GM23338 (cell line): ENCODE measurements around the gene FAT1. TPM values are rescaled to one million over a fixed set of nuclear protein-coding genes. Genes with fewer than 3 reads are reported as not detected.

Experiments used
- ATAC-seq: fragments of 200-7000 bp; cut with Tn5 transposase; 3 replicates; pipeline ENCODE4 v1.9.1; 2020
- DNase-seq: peaks from one replicate; pipeline ENCODE4 v3.0.0-alpha.2; 2015; ENCODE audit warnings: low spot score
- H2AFZ ChIP-seq: fragments of 200-600 bp; sonication (generic); 2 replicates; pipeline ENCODE4 v1.8.0; 2016; ENCODE audit warnings: antibody characterized with exemption, mild to moderate bottlenecking, moderate library complexity
- H3F3A ChIP-seq: fragments of 200-600 bp; sonication (generic); replicated peaks from 2 replicates; pipeline ENCODE4 v1.8.0; 2017; ENCODE audit warnings: antibody characterized with exemption, mixed run types, low read depth
- H3K27ac ChIP-seq: fragments of 200-600 bp; sonication (generic); 2 replicates; pipeline ENCODE4 v1.6.1; 2016; ENCODE audit warnings: low read depth
- H3K27me3 ChIP-seq: fragments of 200-600 bp; sonication (generic); 2 replicates; pipeline ENCODE4 v1.8.0; 2016; ENCODE audit warnings: mild to moderate bottlenecking, mixed run types, moderate library complexity; ENCODE audit not compliant: insufficient read depth
- H3K36me3 ChIP-seq: fragments of 200-600 bp; sonication (generic); 2 replicates; pipeline ENCODE4 v1.8.0; 2016; ENCODE audit warnings: mild to moderate bottlenecking; ENCODE audit not compliant: insufficient read depth
- H3K4me1 ChIP-seq: fragments of 200-600 bp; sonication (generic); 2 replicates; pipeline ENCODE4 v1.8.0; 2016; ENCODE audit warnings: mild to moderate bottlenecking, moderate library complexity; ENCODE audit not compliant: insufficient read depth
- H3K4me2 ChIP-seq: fragments of 200-600 bp; sonication (generic); 2 replicates; pipeline ENCODE4 v1.7.1; 2017; ENCODE audit warnings: mixed run types
- H3K4me3 ChIP-seq: fragments of 200-600 bp; sonication (generic); 2 replicates; pipeline ENCODE4 v1.6.1; 2016; ENCODE audit warnings: mixed run types
- H3K79me2 ChIP-seq: fragments of 200-600 bp; sonication (generic); replicated peaks from 2 replicates; pipeline ENCODE4 v1.8.0; 2017; ENCODE audit warnings: mild to moderate bottlenecking; ENCODE audit not compliant: insufficient read depth
- H3K9me2 ChIP-seq: fragments of 200-600 bp; sonication (generic); 2 replicates; pipeline ENCODE4 v1.8.0; 2017; ENCODE audit not compliant: insufficient read depth
- H4K20me1 ChIP-seq: fragments of 200-600 bp; sonication (generic); replicated peaks from 2 replicates; pipeline ENCODE4 v1.8.0; 2017; ENCODE audit warnings: mild to moderate bottlenecking; ENCODE audit not compliant: insufficient read depth
- H3K27ac Mint-ChIP-seq: 2 replicates; pipeline ENCODE4 v1.8.0; 2020; ENCODE audit warnings: inconsistent platforms, mild to moderate bottlenecking, moderate library complexity, mixed read lengths
- H3K27me3 Mint-ChIP-seq: 3 replicates; pipeline ENCODE4 v1.8.0; 2022; ENCODE audit warnings: low read depth, mild to moderate bottlenecking, moderate library complexity, mixed read lengths, inconsistent platforms; ENCODE audit not compliant: insufficient read depth, poor library complexity
- H3K36me3 Mint-ChIP-seq: 3 replicates; pipeline ENCODE4 v1.8.0; 2021; ENCODE audit warnings: low read depth, mild to moderate bottlenecking, inconsistent platforms, moderate library complexity, mixed read lengths
- H3K4me1 Mint-ChIP-seq: 3 replicates; pipeline ENCODE4 v1.8.0; 2020; ENCODE audit warnings: mild to moderate bottlenecking, inconsistent platforms, mixed read lengths
- H3K4me3 Mint-ChIP-seq: 3 replicates; pipeline ENCODE4 v1.8.0; 2021; ENCODE audit warnings: moderate library complexity, mild to moderate bottlenecking, inconsistent platforms, mixed read lengths
- H3K9me3 Mint-ChIP-seq: 3 replicates; pipeline ENCODE4 v1.8.0; 2020; ENCODE audit warnings: moderate library complexity, mild to moderate bottlenecking, inconsistent platforms, mixed read lengths
- CREB1 ChIP-seq: fragments of 250-450 bp; sonication (Bioruptor Pico); IDR thresholded peaks from 2 replicates; pipeline ENCODE4 v1.5.0; 2020; ENCODE audit warnings: low read depth, mild to moderate bottlenecking, moderate library complexity
- JUNB ChIP-seq: IDR thresholded peaks from one replicate; pipeline ENCODE4 v1.6.1; 2016; ENCODE audit warnings: antibody characterized with exemption; ENCODE audit not compliant: unreplicated experiment
- POLR2AphosphoS5 ChIP-seq: IDR thresholded peaks from 2 replicates; pipeline ENCODE4 v1.6.1; 2016; ENCODE audit warnings: antibody characterized with exemption, low read depth
- ZNF331 ChIP-seq: fragments of 250-450 bp; sonication (Bioruptor Pico); IDR thresholded peaks from 2 replicates; pipeline ENCODE4 v1.5.0; 2020; ENCODE audit warnings: low read depth, mild to moderate bottlenecking, moderate library complexity
- polyA plus RNA-seq: library from polyadenylated mRNA; unstranded; fragments of >200 nt; fragmentation: Nextera tagmentation; extraction: Ambion mirVana; gene quantifications from 2 replicates; pipeline ENCODE4 v1.2.1, GENCODE V29; 2016
- total RNA-seq: library from RNA; depleted of rRNA; stranded (reverse); fragments of >200 nt; shearing (Covaris generic); gene quantifications from 2 replicates; pipeline ENCODE4 v1.2.3, GENCODE V29; 2014
- TF ChIP-seq, protein P1 (sequence below), 2 experiments: fragments of 200-600 bp in 1 of 2; sonication (generic) in 1 of 2; conservative IDR thresholded peaks; 2 replicates each; pipeline versions ENCODE4 v1.5.1 to v1.6.1; 2016 to 2017; ENCODE audit warnings: antibody characterized with exemption in 2 of 2, low read depth in 2 of 2, mild to moderate bottlenecking in 2 of 2, moderate library complexity in 1 of 2
- TF ChIP-seq, protein P2 (sequence below): IDR thresholded peaks from one replicate; pipeline ENCODE4 v1.6.1; 2018; ENCODE audit warnings: antibody characterized with exemption; ENCODE audit not compliant: unreplicated experiment
- TF ChIP-seq, protein P3 (sequence below): IDR thresholded peaks from 2 replicates; pipeline ENCODE4 v1.6.1; 2016; ENCODE audit warnings: antibody characterized with exemption

Gene FAT1
- total and polyA plus RNA-seq, 2 experiments from 2014 or later = 37.6 to 137 TPM

DNA sequence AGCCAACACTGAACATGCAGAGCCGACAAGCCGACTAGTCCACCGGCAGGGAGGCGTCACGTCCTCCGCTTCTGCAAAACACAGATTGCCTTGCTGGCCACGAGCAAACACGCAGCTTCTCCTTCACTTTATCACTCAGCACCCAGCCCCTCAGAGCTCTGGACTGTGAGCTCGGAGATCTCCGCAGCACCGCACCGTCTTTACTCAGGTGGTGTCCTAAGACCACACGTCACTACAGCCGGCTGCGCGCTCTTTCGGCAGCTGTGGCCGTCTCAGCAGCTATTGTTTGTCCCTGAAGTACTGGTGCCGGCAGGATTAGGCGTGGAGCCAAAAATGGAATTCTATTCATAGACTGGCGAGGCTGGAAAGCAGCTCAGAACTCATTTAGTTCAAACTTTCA is 72.0 kb downstream of the FAT1 start:
- no peaks in the 10 kb centered on the region for H3K9me2 ChIP-seq
- H3K27me3 Mint-ChIP-seq = peaks cover 5% of the 10 kb centered on the region
- peaks cover 39% of the 10 kb centered on the region for H3K4me1 ChIP-seq
- no peaks in the 10 kb centered on the region for H4K20me1 ChIP-seq
- no peaks in the 10 kb centered on the region for H3F3A ChIP-seq
- no peak overlapping the region for H3K4me2 ChIP-seq
- peaks cover 23% of the 10 kb centered on the region; the same call in 2 of the 3 replicates for H3K36me3 Mint-ChIP-seq
- no peak overlapping the region for H3K4me3 Mint-ChIP-seq
- ATAC-seq (peak; percentile 40; the same call in 2 of the 3 replicates), DNase-seq (peak; percentile 33)
- no peak overlapping the region for H3K27ac ChIP-seq
- H3K36me3 ChIP-seq = no peaks in the 10 kb centered on the region; the same call in 1 of the 2 replicates
- H3K27ac Mint-ChIP-seq = peak overlapping the region; percentile 21
- H3K9me3 Mint-ChIP-seq = no peaks in the 10 kb centered on the region; the same call in 2 of the 3 replicates
- peaks cover 35% of the 10 kb centered on the region for H3K79me2 ChIP-seq
- no peak overlapping the region for H3K4me3 ChIP-seq
- no peak for TF ChIP-seq JUNB
- TF ChIP-seq, protein P1, sequence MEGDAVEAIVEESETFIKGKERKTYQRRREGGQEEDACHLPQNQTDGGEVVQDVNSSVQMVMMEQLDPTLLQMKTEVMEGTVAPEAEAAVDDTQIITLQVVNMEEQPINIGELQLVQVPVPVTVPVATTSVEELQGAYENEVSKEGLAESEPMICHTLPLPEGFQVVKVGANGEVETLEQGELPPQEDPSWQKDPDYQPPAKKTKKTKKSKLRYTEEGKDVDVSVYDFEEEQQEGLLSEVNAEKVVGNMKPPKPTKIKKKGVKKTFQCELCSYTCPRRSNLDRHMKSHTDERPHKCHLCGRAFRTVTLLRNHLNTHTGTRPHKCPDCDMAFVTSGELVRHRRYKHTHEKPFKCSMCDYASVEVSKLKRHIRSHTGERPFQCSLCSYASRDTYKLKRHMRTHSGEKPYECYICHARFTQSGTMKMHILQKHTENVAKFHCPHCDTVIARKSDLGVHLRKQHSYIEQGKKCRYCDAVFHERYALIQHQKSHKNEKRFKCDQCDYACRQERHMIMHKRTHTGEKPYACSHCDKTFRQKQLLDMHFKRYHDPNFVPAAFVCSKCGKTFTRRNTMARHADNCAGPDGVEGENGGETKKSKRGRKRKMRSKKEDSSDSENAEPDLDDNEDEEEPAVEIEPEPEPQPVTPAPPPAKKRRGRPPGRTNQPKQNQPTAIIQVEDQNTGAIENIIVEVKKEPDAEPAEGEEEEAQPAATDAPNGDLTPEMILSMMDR (conservative IDR thresholded peaks at IDR 0.05; ENCODE audit: low read depth in 2 of 2) = no peak
- TF ChIP-seq, protein P2, sequence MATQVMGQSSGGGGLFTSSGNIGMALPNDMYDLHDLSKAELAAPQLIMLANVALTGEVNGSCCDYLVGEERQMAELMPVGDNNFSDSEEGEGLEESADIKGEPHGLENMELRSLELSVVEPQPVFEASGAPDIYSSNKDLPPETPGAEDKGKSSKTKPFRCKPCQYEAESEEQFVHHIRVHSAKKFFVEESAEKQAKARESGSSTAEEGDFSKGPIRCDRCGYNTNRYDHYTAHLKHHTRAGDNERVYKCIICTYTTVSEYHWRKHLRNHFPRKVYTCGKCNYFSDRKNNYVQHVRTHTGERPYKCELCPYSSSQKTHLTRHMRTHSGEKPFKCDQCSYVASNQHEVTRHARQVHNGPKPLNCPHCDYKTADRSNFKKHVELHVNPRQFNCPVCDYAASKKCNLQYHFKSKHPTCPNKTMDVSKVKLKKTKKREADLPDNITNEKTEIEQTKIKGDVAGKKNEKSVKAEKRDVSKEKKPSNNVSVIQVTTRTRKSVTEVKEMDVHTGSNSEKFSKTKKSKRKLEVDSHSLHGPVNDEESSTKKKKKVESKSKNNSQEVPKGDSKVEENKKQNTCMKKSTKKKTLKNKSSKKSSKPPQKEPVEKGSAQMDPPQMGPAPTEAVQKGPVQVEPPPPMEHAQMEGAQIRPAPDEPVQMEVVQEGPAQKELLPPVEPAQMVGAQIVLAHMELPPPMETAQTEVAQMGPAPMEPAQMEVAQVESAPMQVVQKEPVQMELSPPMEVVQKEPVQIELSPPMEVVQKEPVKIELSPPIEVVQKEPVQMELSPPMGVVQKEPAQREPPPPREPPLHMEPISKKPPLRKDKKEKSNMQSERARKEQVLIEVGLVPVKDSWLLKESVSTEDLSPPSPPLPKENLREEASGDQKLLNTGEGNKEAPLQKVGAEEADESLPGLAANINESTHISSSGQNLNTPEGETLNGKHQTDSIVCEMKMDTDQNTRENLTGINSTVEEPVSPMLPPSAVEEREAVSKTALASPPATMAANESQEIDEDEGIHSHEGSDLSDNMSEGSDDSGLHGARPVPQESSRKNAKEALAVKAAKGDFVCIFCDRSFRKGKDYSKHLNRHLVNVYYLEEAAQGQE = no peak
- no peak for TF ChIP-seq POLR2AphosphoS5
- no peak for TF ChIP-seq CREB1
- TF ChIP-seq, protein P3, sequence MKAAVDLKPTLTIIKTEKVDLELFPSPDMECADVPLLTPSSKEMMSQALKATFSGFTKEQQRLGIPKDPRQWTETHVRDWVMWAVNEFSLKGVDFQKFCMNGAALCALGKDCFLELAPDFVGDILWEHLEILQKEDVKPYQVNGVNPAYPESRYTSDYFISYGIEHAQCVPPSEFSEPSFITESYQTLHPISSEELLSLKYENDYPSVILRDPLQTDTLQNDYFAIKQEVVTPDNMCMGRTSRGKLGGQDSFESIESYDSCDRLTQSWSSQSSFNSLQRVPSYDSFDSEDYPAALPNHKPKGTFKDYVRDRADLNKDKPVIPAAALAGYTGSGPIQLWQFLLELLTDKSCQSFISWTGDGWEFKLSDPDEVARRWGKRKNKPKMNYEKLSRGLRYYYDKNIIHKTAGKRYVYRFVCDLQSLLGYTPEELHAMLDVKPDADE = no peak
- H3K27me3 ChIP-seq = no peaks in the 10 kb centered on the region
- H2AFZ ChIP-seq = no peak overlapping the region
- H3K4me1 Mint-ChIP-seq = peaks cover 55% of the 10 kb centered on the region

DNA sequence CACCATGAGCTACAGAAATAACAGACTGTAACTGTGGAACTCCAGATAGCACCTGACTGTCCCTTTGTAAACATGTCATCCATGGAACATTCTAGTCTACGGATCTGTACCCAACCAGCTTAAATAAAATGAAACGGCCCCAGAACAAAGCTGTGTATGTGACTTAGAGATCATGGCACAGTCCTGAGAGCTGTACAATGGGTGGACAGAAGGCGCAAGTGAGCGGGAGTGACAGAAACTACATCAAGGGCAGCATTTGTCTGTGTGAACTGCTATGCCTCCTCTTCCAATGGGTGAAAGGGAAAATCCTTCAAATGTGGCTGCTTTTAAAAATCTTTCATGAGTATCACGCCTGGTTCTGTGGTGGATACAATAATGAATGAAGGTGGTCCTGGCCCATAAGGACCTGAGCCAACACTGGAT is 72.5 kb downstream of the FAT1 start:
- peaks cover 5% of the 10 kb centered on the region for H3K27me3 Mint-ChIP-seq
- H4K20me1 ChIP-seq = no peaks in the 10 kb centered on the region
- no peak overlapping the region for H3K4me3 ChIP-seq
- H2AFZ ChIP-seq = no peak overlapping the region
- no peak for DNase-seq
- H3K27ac ChIP-seq = no peak overlapping the region
- H3F3A ChIP-seq = no peaks in the 10 kb centered on the region
- H3K4me2 ChIP-seq = no peak overlapping the region
- peaks cover 57% of the 10 kb centered on the region for H3K4me1 Mint-ChIP-seq
- H3K4me1 ChIP-seq = peaks cover 43% of the 10 kb centered on the region
- peaks cover 31% of the 10 kb centered on the region for H3K79me2 ChIP-seq
- no peaks in the 10 kb centered on the region; the same call in 1 of the 2 replicates for H3K36me3 ChIP-seq
- no peak for TF ChIP-seq ZNF331
- no peaks in the 10 kb centered on the region for H3K9me2 ChIP-seq
- H3K27ac Mint-ChIP-seq = peak overlapping the region; percentile 21
- H3K9me3 Mint-ChIP-seq = no peaks in the 10 kb centered on the region; the same call in 2 of the 3 replicates
- peaks cover 23% of the 10 kb centered on the region; the same call in 2 of the 3 replicates for H3K36me3 Mint-ChIP-seq
- no peaks in the 10 kb centered on the region for H3K27me3 ChIP-seq
- no peak overlapping the region for H3K4me3 Mint-ChIP-seq
- ATAC-seq = no peak
